Activated T-cell treated with anti-CD3 and anti-CD28 coated beads, Interleukin-2, amount 50 U/mL, for 24 hours (primary cell): ENCODE results near the gene CLDN1.
"Not testable (repeated sequence)": the region's sequence is repeated elsewhere in the genome, so short reads cannot be mapped to it uniquely, and the experiment has no call there.

Experiments used
- DNase-seq: peaks from one replicate; pipeline ENCODE4 v3.0.0-alpha.2; 2020
- H3K27ac Mint-ChIP-seq: 2 replicates; pipeline ENCODE4 v1.8.0; 2020; ENCODE audit warnings: mild to moderate bottlenecking, mixed read lengths
- H3K27me3 Mint-ChIP-seq: 2 replicates; pipeline ENCODE4 v1.8.0; 2020; ENCODE audit warnings: mixed read lengths
- H3K36me3 Mint-ChIP-seq: 2 replicates; pipeline ENCODE4 v1.8.0; 2020; ENCODE audit warnings: low read depth, mixed read lengths
- H3K4me1 Mint-ChIP-seq: 2 replicates; pipeline ENCODE4 v1.8.0; 2020; ENCODE audit warnings: low read depth, mixed read lengths
- H3K4me3 Mint-ChIP-seq: 2 replicates; pipeline ENCODE4 v1.8.0; 2020; ENCODE audit warnings: mild to moderate bottlenecking, moderate library complexity, mixed read lengths
- H3K9me3 Mint-ChIP-seq: 2 replicates; pipeline ENCODE4 v1.8.0; 2020; ENCODE audit warnings: mixed read lengths

Gene CLDN1

GRCh38 chr3:190291994-190292584, 30.2 kb downstream of the CLDN1 start:
- no peaks in the 10 kb centered on the region for H3K36me3 Mint-ChIP-seq
- no peaks in the 10 kb centered on the region for H3K4me1 Mint-ChIP-seq
- DNase-seq: no peak
- peaks cover 5% of the 10 kb centered on the region for H3K27me3 Mint-ChIP-seq
- H3K4me3 Mint-ChIP-seq: no peak overlapping the region
- H3K27ac Mint-ChIP-seq: no peak overlapping the region
- peaks cover 18% of the 10 kb centered on the region for H3K9me3 Mint-ChIP-seq

- Mint-ChIP-seq H3K27ac (no peak overlapping the region), H3K27me3 (peaks cover 5% of the 10 kb centered on the region), H3K4me3 (no peak overlapping the region), H3K36me3 (no peaks in the 10 kb centered on the region), H3K9me3 (peaks cover 25% of the 10 kb centered on the region), H3K4me1 (no peaks in the 10 kb centered on the region)
- no peak for DNase-seq
These were observed 32.3 kb downstream of the CLDN1 start for GRCh38 chr3:190289989-190290388.

- H3K36me3 Mint-ChIP-seq: no peaks in the 10 kb centered on the region
- DNase-seq: no peak
- peaks cover 3% of the 10 kb centered on the region for H3K27me3 Mint-ChIP-seq
- no peaks in the 10 kb centered on the region for H3K4me1 Mint-ChIP-seq
- peaks cover 26% of the 10 kb centered on the region for H3K9me3 Mint-ChIP-seq
- H3K4me3 Mint-ChIP-seq: no peak overlapping the region
- no peak overlapping the region for H3K27ac Mint-ChIP-seq
These were observed 33.4 kb downstream of the CLDN1 start for GRCh38 chr3:190288836-190289235.

- DNase-seq: no peak
- Mint-ChIP-seq H3K4me3 (no peak overlapping the region), H3K27me3 (no peaks in the 10 kb centered on the region), H3K9me3 (peaks cover 20% of the 10 kb centered on the region), H3K36me3 (no peaks in the 10 kb centered on the region), H3K4me1 (no peaks in the 10 kb centered on the region), H3K27ac (no peak overlapping the region)
These were observed 36.2 kb downstream of the CLDN1 start for GRCh38 chr3:190286014-190286413.

GRCh38 chr3:190281308-190282051, 40.8 kb downstream of the CLDN1 start:
- Mint-ChIP-seq H3K4me1 (no peaks in the 10 kb centered on the region), H3K36me3 (no peaks in the 10 kb centered on the region), H3K9me3 (peaks cover 9% of the 10 kb centered on the region), H3K4me3 (no peak overlapping the region), H3K27me3 (no peaks in the 10 kb centered on the region), H3K27ac (no peak overlapping the region)
- no peak for DNase-seq

- H3K27me3 Mint-ChIP-seq: no peaks in the 10 kb centered on the region
- no peaks in the 10 kb centered on the region for H3K4me1 Mint-ChIP-seq
- H3K4me3 Mint-ChIP-seq: no peak overlapping the region
- H3K9me3 Mint-ChIP-seq: peaks cover 2% of the 10 kb centered on the region
- DNase-seq: no peak
- no peaks in the 10 kb centered on the region for H3K36me3 Mint-ChIP-seq
- H3K27ac Mint-ChIP-seq: no peak overlapping the region
These were observed 42.6 kb downstream of the CLDN1 start for GRCh38 chr3:190279690-190280089.

GRCh38 chr3:190272747-190273146, 49.5 kb downstream of the CLDN1 start:
- DNase-seq: no peak
- Mint-ChIP-seq H3K4me3 (no peak overlapping the region), H3K27ac (no peak overlapping the region), H3K4me1 (no peaks in the 10 kb centered on the region), H3K27me3 (peaks cover 9% of the 10 kb centered on the region), H3K9me3 (peaks cover 2% of the 10 kb centered on the region), H3K36me3 (no peaks in the 10 kb centered on the region)

GRCh38 chr3:190269101-190269500, 53.1 kb downstream of the CLDN1 start:
- H3K36me3 Mint-ChIP-seq: no peaks in the 10 kb centered on the region
- DNase-seq: no peak
- no peak overlapping the region for H3K4me3 Mint-ChIP-seq
- no peaks in the 10 kb centered on the region for H3K4me1 Mint-ChIP-seq
- H3K27ac Mint-ChIP-seq: no peak overlapping the region
- H3K9me3 Mint-ChIP-seq: peaks cover 2% of the 10 kb centered on the region
- peaks cover 9% of the 10 kb centered on the region for H3K27me3 Mint-ChIP-seq

- H3K9me3 Mint-ChIP-seq, DNase-seq, H3K4me1 Mint-ChIP-seq: not testable (repeated sequence)
These were observed 54.8 kb downstream of the CLDN1 start for GRCh38 chr3:190267464-190267863.

GRCh38 chr3:190266913-190267290, 55.3 kb downstream of the CLDN1 start:
- DNase-seq: no peak
- no peak overlapping the region for H3K27ac Mint-ChIP-seq
- no peak overlapping the region for H3K4me3 Mint-ChIP-seq
- H3K27me3 Mint-ChIP-seq: peaks cover 5% of the 10 kb centered on the region
- H3K9me3 Mint-ChIP-seq: peaks cover 2% of the 10 kb centered on the region
- H3K4me1 Mint-ChIP-seq: no peaks in the 10 kb centered on the region
- no peaks in the 10 kb centered on the region for H3K36me3 Mint-ChIP-seq

More at GRCh38 chr3:190267464-190267863, 54.8 kb downstream of the CLDN1 start:
- H3K4me3 Mint-ChIP-seq, H3K36me3 Mint-ChIP-seq, H3K27me3 Mint-ChIP-seq, H3K27ac Mint-ChIP-seq: not testable (repeated sequence)

GRCh38 chr3:190266265-190266912, 55.9 kb downstream of the CLDN1 start:
- Mint-ChIP-seq H3K36me3 (no peaks in the 10 kb centered on the region), H3K27me3 (peaks cover 8% of the 10 kb centered on the region), H3K4me1 (no peaks in the 10 kb centered on the region), H3K27ac (no peak overlapping the region), H3K9me3 (peaks cover 2% of the 10 kb centered on the region), H3K4me3 (no peak overlapping the region)
- DNase-seq: no peak

- H3K36me3 Mint-ChIP-seq: no peaks in the 10 kb centered on the region
- H3K4me1 Mint-ChIP-seq: no peaks in the 10 kb centered on the region
- H3K4me3 Mint-ChIP-seq: no peak overlapping the region
- peaks cover 4% of the 10 kb centered on the region for H3K27me3 Mint-ChIP-seq
- H3K27ac Mint-ChIP-seq: no peak overlapping the region
- DNase-seq: no peak
- H3K9me3 Mint-ChIP-seq: peaks cover 2% of the 10 kb centered on the region
These were observed 56.5 kb downstream of the CLDN1 start for GRCh38 chr3:190265796-190266195.

GRCh38 chr3:190265126-190265525, 57.1 kb downstream of the CLDN1 start:
- Mint-ChIP-seq H3K27me3 (peaks cover 4% of the 10 kb centered on the region), H3K4me3 (no peak overlapping the region), H3K4me1 (no peaks in the 10 kb centered on the region), H3K36me3 (no peaks in the 10 kb centered on the region), H3K9me3 (peaks cover 2% of the 10 kb centered on the region), H3K27ac (no peak overlapping the region)
- DNase-seq: no peak

GRCh38 chr3:190261740-190262139, 60.5 kb downstream of the CLDN1 start:
- H3K36me3 Mint-ChIP-seq: no peaks in the 10 kb centered on the region
- H3K27me3 Mint-ChIP-seq: peaks cover 4% of the 10 kb centered on the region
- no peak for DNase-seq
- no peak overlapping the region for H3K4me3 Mint-ChIP-seq
- H3K4me1 Mint-ChIP-seq: no peaks in the 10 kb centered on the region
- H3K27ac Mint-ChIP-seq: no peak overlapping the region
- no peaks in the 10 kb centered on the region for H3K9me3 Mint-ChIP-seq

- DNase-seq: no peak
These were observed 61.2 kb downstream of the CLDN1 start for GRCh38 chr3:190261015-190261414.

More at GRCh38 chr3:190261015-190261414, 61.2 kb downstream of the CLDN1 start:
- H3K27ac Mint-ChIP-seq: no peak overlapping the region
- no peaks in the 10 kb centered on the region for H3K9me3 Mint-ChIP-seq
- no peak overlapping the region for H3K4me3 Mint-ChIP-seq
- H3K36me3 Mint-ChIP-seq: no peaks in the 10 kb centered on the region
- peaks cover 4% of the 10 kb centered on the region for H3K27me3 Mint-ChIP-seq
- H3K4me1 Mint-ChIP-seq: no peaks in the 10 kb centered on the region
